T-cell (primary cell): ENCODE results near the gene ARHGAP24. TPM values are rescaled to one million over a fixed set of nuclear protein-coding genes. Genes with fewer than 3 reads are reported as not detected.

Experiments
- ATAC-seq, 4 experiments: fragments of 200-7000 bp in 3 of 4; fragments of 150-1000 bp in 1 of 4; cut with Tn5 transposase; replicated peaks in 1 of 4; 1 replicate in 3 of 4; 2 replicates in 1 of 4; pipeline ENCODE4 v1.10.0; 2021; ENCODE audit warnings: moderate library complexity in 3 of 4, mild to moderate bottlenecking in 2 of 4, moderate number of reproducible peaks in 1 of 4
- CTCF ChIA-PET, 2 donors: fragments of 300-600 bp; sonication (Branson Sonifier 250); formaldehyde crosslinking; loops; one replicate each; lab custom pipeline; 2022; ENCODE audit warnings: antibody characterized with exemption in 2 of 2; lab: Charles Lee
- POLR2A ChIA-PET, 2 donors: fragments of 300-600 bp; sonication (Branson Sonifier 250); formaldehyde crosslinking; loops; one replicate each; lab custom pipeline; 2022; ENCODE audit warnings: antibody characterized with exemption in 2 of 2; lab: Charles Lee
- DNase-seq, 35 experiments: peaks; one replicate each; pipeline versions ENCODE4 v3.0.0 to v3.0.0-alpha.2; 2013 to 2023
- H3K27ac ChIP-seq: one replicate; pipeline ENCODE4 v1.5.1; 2013; ENCODE audit warnings: low read length
- H3K27me3 ChIP-seq, 2 experiments: replicated peaks in 1 of 2; 1 replicate in 1 of 2; 2 replicates in 1 of 2; pipeline versions ENCODE4 v1.6.1 to v1.7.0; 2013; ENCODE audit warnings: low read length in 1 of 2, mixed read lengths in 1 of 2; ENCODE audit not compliant: control insufficient read depth in 2 of 2, insufficient read depth in 2 of 2; ENCODE audit errors: extremely low read depth in 1 of 2
- H3K36me3 ChIP-seq, 2 donors: 1 replicate in 1 of 2; 2 replicates in 1 of 2; pipeline versions ENCODE4 v1.6.1 to v1.7.0; 2013; ENCODE audit warnings: low read length in 1 of 2; ENCODE audit not compliant: control insufficient read depth in 2 of 2, insufficient read depth in 1 of 2; ENCODE audit errors: extremely low read depth in 1 of 2
- H3K4me1 ChIP-seq, 2 experiments: 1 replicate in 1 of 2; 2 replicates in 1 of 2; pipeline versions ENCODE4 v1.6.1 to v1.7.0; 2013; ENCODE audit warnings: low read length in 2 of 2, mixed read lengths in 1 of 2; ENCODE audit not compliant: insufficient read depth in 2 of 2, control insufficient read depth in 1 of 2; ENCODE audit errors: extremely low read depth in 1 of 2
- H3K4me3 ChIP-seq, 2 donors: 1 replicate in 1 of 2; 2 replicates in 1 of 2; pipeline versions ENCODE4 v1.5.1 to v1.7.0; 2013; ENCODE audit warnings: mild to moderate bottlenecking in 2 of 2, low read length in 1 of 2, moderate library complexity in 1 of 2; ENCODE audit not compliant: control insufficient read depth in 1 of 2; ENCODE audit errors: extremely low read depth in 1 of 2
- H3K9me3 ChIP-seq: 2 replicates; pipeline ENCODE4 v1.7.0; 2013
- H3K27ac Mint-ChIP-seq, 2 donors: one replicate each; pipeline ENCODE4 v1.8.0; 2020 to 2021; ENCODE audit warnings: mild to moderate bottlenecking in 2 of 2, mixed read lengths in 2 of 2
- H3K27me3 Mint-ChIP-seq, 2 donors: one replicate each; pipeline ENCODE4 v1.8.0; 2021 to 2022; ENCODE audit warnings: mixed read lengths in 2 of 2
- H3K36me3 Mint-ChIP-seq: one replicate; pipeline ENCODE4 v1.8.0; 2021; ENCODE audit warnings: mixed read lengths
- H3K4me1 Mint-ChIP-seq, 3 donors: one replicate each; pipeline ENCODE4 v1.8.0; 2020 to 2022; ENCODE audit warnings: mixed read lengths in 3 of 3, mild to moderate bottlenecking in 1 of 3
- H3K4me3 Mint-ChIP-seq, 3 donors: one replicate each; pipeline ENCODE4 v1.8.0; 2020 to 2022; ENCODE audit warnings: mild to moderate bottlenecking in 3 of 3, mixed read lengths in 3 of 3, moderate library complexity in 3 of 3
- H3K9me3 Mint-ChIP-seq, 3 donors: one replicate each; pipeline ENCODE4 v1.8.0; 2020 to 2022; ENCODE audit warnings: mixed read lengths in 3 of 3
- WGBS: methylation state at CpG from one replicate; pipeline ENCODE4 v1.1.5; 2013; ENCODE audit warnings: missing lambda C conversion rate; ENCODE audit not compliant: insufficient coverage; 5-methylcytosine and 5-hydroxymethylcytosine counted together
- total RNA-seq, 35 experiments: library from RNA in 6 of 35; stranded (reverse) in 6 of 35; fragments of 120-200 nt in 1 of 35; gene quantifications; one replicate each; pipeline versions ENCODE4 v1.2.1 to v1.2.4 and lab custom pipeline; 2013 to 2026

ARHGAP24 gene
- total RNA-seq, 5 donors from 2014 or later (not counting 1 experiment from before 2014, with no cell fraction given), result 0.45 to 2.7 (median 1.8) TPM

GRCh38 chr4:85745939-85746338 is 271.0 kb downstream of the ARHGAP24 start:
- ChIA-PET CTCF (no interaction called here), POLR2A (no interaction called here)
- no CpG with 5 or more reads among the region's 3 CpGs for WGBS
- Mint-ChIP-seq H3K4me3 (no peak overlapping the region), H3K36me3 (no peaks in the 10 kb centered on the region), H3K27me3 (peaks cover 0 to 3% of the 10 kb centered on the region in 2 donors), H3K9me3 (peaks cover 0 to 4% (median 0%) of the 10 kb centered on the region in 3 donors), H3K27ac (no peak overlapping the region), H3K4me1 (no peaks in the 10 kb centered on the region)
- no peak overlapping the region for H3K27ac ChIP-seq
- ATAC-seq (no peak), DNase-seq (no peak)
- no peak overlapping the region for H3K4me3 ChIP-seq
- H3K9me3 ChIP-seq, result no peaks in the 10 kb centered on the region
- H3K4me1 ChIP-seq, result no peaks in the 10 kb centered on the region
- no peaks in the 10 kb centered on the region for H3K36me3 ChIP-seq
- H3K27me3 ChIP-seq, result no peaks in the 10 kb centered on the region

- no peaks in the 10 kb centered on the region for H3K4me1 Mint-ChIP-seq
- H3K4me1 ChIP-seq, result no peaks in the 10 kb centered on the region
- no peaks in the 10 kb centered on the region for H3K27me3 ChIP-seq
- no peak overlapping the region for H3K4me3 ChIP-seq
- no peaks in the 10 kb centered on the region for H3K9me3 ChIP-seq
- peaks cover 0 to 1% (median 0%) of the 10 kb centered on the region in 3 donors for H3K9me3 Mint-ChIP-seq
- H3K27me3 Mint-ChIP-seq, result no peaks in the 10 kb centered on the region
- H3K36me3 Mint-ChIP-seq, result no peaks in the 10 kb centered on the region
- H3K36me3 ChIP-seq, result no peaks in the 10 kb centered on the region
- WGBS, result no CpG with 5 or more reads among the region's 3 CpGs
- ChIA-PET POLR2A (no interaction called here), CTCF (interaction anchor here in 1 of 2 donors (1.0 kb wide), 1 partner anchor 14 kb away, joined by 5 read pairs; no protein-coding TSS in a partner anchor)
- no peak overlapping the region for H3K4me3 Mint-ChIP-seq
- DNase-seq (peak in 1 of 35 experiments; percentile 12), ATAC-seq (no peak)
- no peak overlapping the region for H3K27ac ChIP-seq
- no peak overlapping the region for H3K27ac Mint-ChIP-seq
Measured at GRCh38 chr4:85747882-85748491, 273.0 kb downstream of the ARHGAP24 start.

- Histone ChIP-seq H3K27ac (no peak overlapping the region), H3K36me3 (no peaks in the 10 kb centered on the region), H3K4me1 (no peaks in the 10 kb centered on the region), H3K9me3 (no peaks in the 10 kb centered on the region), H3K4me3 (no peak overlapping the region), H3K27me3 (no peaks in the 10 kb centered on the region)
- Mint-ChIP-seq H3K36me3 (no peaks in the 10 kb centered on the region), H3K27me3 (no peaks in the 10 kb centered on the region), H3K27ac (no peak overlapping the region), H3K4me1 (no peaks in the 10 kb centered on the region), H3K9me3 (no peaks in the 10 kb centered on the region), H3K4me3 (no peak overlapping the region)
- CTCF ChIA-PET, result no interaction called here
- POLR2A ChIA-PET, result no interaction called here
- 93% methylated on average over 4 of the region's 4 CpGs for WGBS
- DNase-seq (no peak), ATAC-seq (no peak)
Measured at GRCh38 chr4:85748654-85749053, 273.7 kb downstream of the ARHGAP24 start.

DNA sequence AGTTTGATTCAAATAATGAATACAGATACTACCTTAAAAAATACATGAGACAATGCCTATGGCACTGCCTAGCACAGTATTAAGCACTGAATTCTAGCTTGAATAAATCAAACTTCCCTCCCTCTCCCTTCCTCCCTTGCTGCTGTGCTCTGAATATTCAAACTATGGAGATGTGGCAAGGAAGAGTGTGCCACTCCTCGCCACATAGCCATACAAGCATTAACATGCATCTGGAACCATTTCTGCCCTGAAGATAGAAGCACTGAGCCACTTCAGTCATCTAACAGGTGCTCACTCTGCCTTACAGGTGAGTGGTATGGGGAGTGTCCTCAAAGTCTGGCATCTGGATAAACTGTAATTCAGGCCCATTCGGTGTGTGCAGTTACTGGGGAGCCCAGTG is 276.9 kb downstream of the ARHGAP24 start:
- Mint-ChIP-seq H3K4me3 (no peak overlapping the region), H3K36me3 (no peaks in the 10 kb centered on the region), H3K27ac (no peak overlapping the region), H3K9me3 (no peaks in the 10 kb centered on the region), H3K4me1 (no peaks in the 10 kb centered on the region), H3K27me3 (no peaks in the 10 kb centered on the region)
- POLR2A ChIA-PET, result no interaction called here
- no peak overlapping the region for H3K4me3 ChIP-seq
- ATAC-seq (no peak), DNase-seq (no peak)
- CTCF ChIA-PET, result interaction anchor here in 1 of 2 donors (0.7 kb wide), 1 partner anchor 95 kb away, joined by 3 read pairs; no protein-coding TSS in a partner anchor
- H3K36me3 ChIP-seq, result no peaks in the 10 kb centered on the region
- H3K9me3 ChIP-seq, result no peaks in the 10 kb centered on the region
- H3K27ac ChIP-seq, result no peak overlapping the region
- H3K4me1 ChIP-seq, result no peaks in the 10 kb centered on the region
- WGBS, result no CpG with 5 or more reads among the region's 2 CpGs
- H3K27me3 ChIP-seq, result no peaks in the 10 kb centered on the region

- Mint-ChIP-seq H3K36me3 (no peaks in the 10 kb centered on the region), H3K27me3 (no peaks in the 10 kb centered on the region), H3K4me3 (no peak overlapping the region), H3K27ac (no peak overlapping the region), H3K4me1 (no peaks in the 10 kb centered on the region), H3K9me3 (no peaks in the 10 kb centered on the region)
- no peak overlapping the region for H3K27ac ChIP-seq
- H3K4me1 ChIP-seq, result no peaks in the 10 kb centered on the region
- no peaks in the 10 kb centered on the region for H3K27me3 ChIP-seq
- no peak overlapping the region for H3K4me3 ChIP-seq
- DNase-seq, result no peak
- H3K36me3 ChIP-seq, result no peaks in the 10 kb centered on the region
- ATAC-seq, result no peak
- no peaks in the 10 kb centered on the region for H3K9me3 ChIP-seq
- CTCF ChIA-PET, result no interaction called here
- no CpG with 5 or more reads among the region's 4 CpGs for WGBS
- POLR2A ChIA-PET, result no interaction called here
Measured at GRCh38 chr4:85755285-85755684, 280.3 kb downstream of the ARHGAP24 start.

DNA sequence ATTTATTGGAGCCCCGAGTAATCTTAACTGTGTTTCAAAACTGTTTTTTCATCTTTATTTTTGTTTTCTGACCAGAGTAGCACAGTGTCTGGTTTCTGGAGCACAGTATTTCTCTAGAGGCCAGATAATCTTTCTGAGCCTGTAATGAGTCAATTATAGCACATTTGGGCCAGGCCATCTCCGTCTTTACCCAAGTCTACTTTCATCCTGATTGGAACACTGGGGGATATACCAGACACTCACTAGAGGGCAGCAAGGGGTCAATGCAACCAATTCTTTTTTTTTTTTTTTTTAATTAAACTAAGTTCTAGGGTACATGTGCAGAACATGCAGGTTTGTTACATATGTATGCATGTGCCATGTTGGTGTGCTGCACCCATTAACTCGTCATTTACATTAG is 282.0 kb downstream of the ARHGAP24 start:
- Mint-ChIP-seq H3K9me3 (no peaks in the 10 kb centered on the region), H3K27me3 (no peaks in the 10 kb centered on the region), H3K4me1 (no peaks in the 10 kb centered on the region), H3K36me3 (no peaks in the 10 kb centered on the region), H3K4me3 (no peak overlapping the region), H3K27ac (no peak overlapping the region)
- Histone ChIP-seq H3K27me3 (no peaks in the 10 kb centered on the region), H3K27ac (no peak overlapping the region), H3K36me3 (no peaks in the 10 kb centered on the region), H3K4me1 (no peaks in the 10 kb centered on the region), H3K9me3 (no peaks in the 10 kb centered on the region), H3K4me3 (no peak overlapping the region)
- no peak for DNase-seq
- ChIA-PET POLR2A (no interaction called here), CTCF (no interaction called here)
- no CpG with 5 or more reads among the region's 3 CpGs for WGBS
- no peak for ATAC-seq
